Measurements from ENCODE around the gene PRKCE. TPM values are rescaled to one million over a fixed set of nuclear protein-coding genes. Genes with fewer than 3 reads are reported as not detected.

PRKCE gene
- total and polyA plus RNA-seq, 3 donors from 2014 or later, result 27.4 to 35.8 (median 33.1) TPM

- TF ChIP-seq POLR2A (IDR thresholded peaks at IDR 0.05) (no peak), CTCF (IDR thresholded peaks at IDR 0.05) (peak; percentile 98 to 99 (median 98))
- intact Hi-C loops (cut with DNase I; ENCODE audit: low total_unique reads), result loop anchor here (5.0 kb wide), 1 partner anchor 293 kb away; no protein-coding TSS in a partner anchor
- H3K9me3 ChIP-seq, result no peaks in the 10 kb centered on the region
- no peaks in the 10 kb centered on the region for H3K4me1 ChIP-seq
- no peak overlapping the region for H3K27ac ChIP-seq
- WGBS, 2 donors, result 10 to 20% methylated on average over 19 to 49 of the region's 49 CpGs
- peak; percentile 70 for DNase-seq
- no peaks in the 10 kb centered on the region for H3K36me3 ChIP-seq (ENCODE audit: low read depth, missing control alignments)
- peak overlapping the region; percentile 48 to 55 for H3K4me3 ChIP-seq
- H3K27me3 ChIP-seq, result no peaks in the 10 kb centered on the region
Measured at GRCh38 chr2:45643543-45644542, 7.6 kb upstream of the PRKCE start.

GRCh38 chr2:45646289-45646688, 5.2 kb upstream of the PRKCE start:
- intact Hi-C loops (cut with DNase I; ENCODE audit: low total_unique reads), result no loop called here
- H3K4me1 ChIP-seq, result peaks cover 7% of the 10 kb centered on the region
- WGBS, 2 donors, result 90 to 98% methylated on average over 2 of the region's 2 CpGs

GRCh38 chr2:45647356-45647755, 4.1 kb upstream of the PRKCE start:
- no peak for DNase-seq
- Histone ChIP-seq H3K27me3 (no peaks in the 10 kb centered on the region), H3K4me3 (no peak overlapping the region), H3K9me3 (no peaks in the 10 kb centered on the region), H3K36me3 (ENCODE audit: low read depth, missing control alignments) (no peaks in the 10 kb centered on the region), H3K27ac (no peak overlapping the region), H3K4me1 (peaks cover 7% of the 10 kb centered on the region)
- intact Hi-C loops (cut with DNase I; ENCODE audit: low total_unique reads), result no loop called here
- WGBS, 2 donors, result 86 to 87% methylated on average over 6 to 9 of the region's 9 CpGs
- TF ChIP-seq CTCF (IDR thresholded peaks at IDR 0.05) (no peak), POLR2A (IDR thresholded peaks at IDR 0.05) (no peak)

More at GRCh38 chr2:45646289-45646688, 5.2 kb upstream of the PRKCE start:
- Histone ChIP-seq H3K4me3 (no peak overlapping the region), H3K27ac (no peak overlapping the region), H3K9me3 (no peaks in the 10 kb centered on the region), H3K36me3 (ENCODE audit: low read depth, missing control alignments) (no peaks in the 10 kb centered on the region), H3K27me3 (no peaks in the 10 kb centered on the region)
- TF ChIP-seq POLR2A (IDR thresholded peaks at IDR 0.05) (no peak), CTCF (IDR thresholded peaks at IDR 0.05) (no peak)
- DNase-seq, result no peak

- intact Hi-C loops (cut with DNase I; ENCODE audit: low total_unique reads), result no loop called here
- DNase-seq, result no peak
- Histone ChIP-seq H3K36me3 (ENCODE audit: low read depth, missing control alignments) (no peaks in the 10 kb centered on the region), H3K4me1 (peaks cover 7% of the 10 kb centered on the region), H3K27ac (no peak overlapping the region), H3K27me3 (no peaks in the 10 kb centered on the region), H3K9me3 (no peaks in the 10 kb centered on the region), H3K4me3 (no peak overlapping the region)
- TF ChIP-seq CTCF (IDR thresholded peaks at IDR 0.05), result no peak
- TF ChIP-seq POLR2A (IDR thresholded peaks at IDR 0.05), result no peak
- 94 to 100% methylated on average over 3 of the region's 3 CpGs for WGBS, 2 donors
Measured at GRCh38 chr2:45647986-45648520, 3.4 kb upstream of the PRKCE start.
